DOHH2 (cell line): Measurements from ENCODE around the gene CREG2.

Experiments
- CTCF ChIP-seq: fragments of 200-600 bp; sonication (generic); IDR thresholded peaks from one replicate; pipeline ENCODE4 v1.5.1; 2014; ENCODE audit warnings: antibody characterized with exemption, mild to moderate bottlenecking, low read depth, low read length; ENCODE audit not compliant: poor library complexity, severe bottlenecking
- EZH2phosphoT487 ChIP-seq: fragments of 200-600 bp; sonication (generic); IDR thresholded peaks from 2 replicates; pipeline ENCODE4 v1.6.1; 2017; ENCODE audit warnings: borderline replicate concordance, mild to moderate bottlenecking, antibody characterized with exemption, low read length, moderate library complexity, mixed read lengths

GRCh38 chr2:101305492-101306078 is 81.7 kb downstream of the CREG2 start:
- TF ChIP-seq CTCF = no peak
- no peak for TF ChIP-seq EZH2phosphoT487
